A673 (cell line): ENCODE measurements around the gene PEX12.

Experiments used
- CTCF ChIP-seq: fragments of 300-800, 200-600 bp; sonication (generic); conservative IDR thresholded peaks from 2 replicates; pipeline ENCODE4 v1.5.1; 2017; ENCODE audit warnings: low read depth, mild to moderate bottlenecking, antibody characterized with exemption, low read length, moderate library complexity, mixed read lengths
- EZH2 ChIP-seq: fragments of 200-600 bp; sonication (generic); IDR thresholded peaks from 2 replicates; pipeline ENCODE4 v1.6.1; 2017; ENCODE audit warnings: borderline replicate concordance, low read depth, mild to moderate bottlenecking, mixed read lengths, antibody characterized with exemption, low read length; ENCODE audit not compliant: poor library complexity, severe bottlenecking

GRCh38 chr17:35584061-35584460 is 5.7 kb upstream of the PEX12 start:
- TF ChIP-seq CTCF (no peak), EZH2 (no peak)
